HEK293 (cell line): ENCODE measurements around the gene SLC16A11.
"Not testable (repeated sequence)": the region's sequence is repeated elsewhere in the genome, so short reads cannot be mapped to it uniquely, and the experiment has no call there.

Experiments
- CTCF ChIA-PET: fragments of 350-600 bp; formaldehyde crosslinking; extraction: SDS; loops from one replicate; lab custom pipeline; 2021; ENCODE audit warnings: antibody characterized with exemption; lab: Yijun Ruan, JAX
- POLR2A ChIA-PET: fragments of 300-600 bp; formaldehyde crosslinking; extraction: SDS; loops from one replicate; lab custom pipeline; 2020; ENCODE audit warnings: antibody characterized with exemption, inconsistent platforms; lab: Yijun Ruan, JAX
- H3K27ac ChIP-seq: fragments of 200-500 bp; sonication (Bioruptor generic); 2 replicates; pipeline ENCODE4 v1.5.1; 2014; ENCODE audit warnings: low read depth, low read length, control low read depth, inconsistent platforms; ENCODE audit errors: extremely low read depth
- H3K36me3 ChIP-seq, 2 experiments: fragments of 200-500 bp in 1 of 2; sonication (Bioruptor generic) in 1 of 2; 1 replicate in 1 of 2; 2 replicates in 1 of 2; pipeline ENCODE4 v1.5.1; 2014 to 2017; ENCODE audit warnings: inconsistent platforms in 2 of 2, low read length in 2 of 2; ENCODE audit not compliant: control insufficient read depth in 2 of 2, insufficient read depth in 1 of 2
- H3K4me1 ChIP-seq: fragments of 200-500 bp; sonication (Bioruptor generic); 2 replicates; pipeline ENCODE4 v1.5.1; 2014; ENCODE audit warnings: mild to moderate bottlenecking, low read length, inconsistent platforms; ENCODE audit not compliant: control insufficient read depth, insufficient read depth
- H3K4me3 ChIP-seq: 2 replicates; pipeline ENCODE4 v1.5.1; 2011; ENCODE audit warnings: low read depth, mild to moderate bottlenecking, control low read depth, low read length, moderate library complexity
- H3K9me3 ChIP-seq: fragments of 200-500 bp; sonication (Bioruptor generic); 2 replicates; pipeline ENCODE4 v1.5.1; 2014; ENCODE audit warnings: low read depth, low read length, inconsistent platforms; ENCODE audit not compliant: control insufficient read depth, insufficient read depth
- ATF2 ChIP-seq: fragments of 450-650 bp; formaldehyde crosslinking; IDR thresholded peaks from 2 replicates; pipeline ENCODE4 v1.5.1; 2016; ENCODE audit warnings: missing biosample characterization, missing genetic modification characterization, low read depth
- GLIS1 ChIP-seq: fragments of 450-650 bp; formaldehyde crosslinking; IDR thresholded peaks from 2 replicates; pipeline ENCODE4 v1.5.1; 2016; ENCODE audit warnings: missing biosample characterization, missing genetic modification characterization
- IKZF3 ChIP-seq: fragments of 450-650 bp; IDR thresholded peaks from 2 replicates; pipeline ENCODE4 v1.5.0; 2018; ENCODE audit warnings: missing biosample characterization, mild to moderate bottlenecking, missing genetic modification characterization, moderate library complexity
- OSR2 ChIP-seq: fragments of 450-650 bp; formaldehyde crosslinking; IDR thresholded peaks from 2 replicates; pipeline ENCODE4 v1.5.1; 2016; ENCODE audit warnings: missing biosample characterization, missing genetic modification characterization
- PRDM1 ChIP-seq: fragments of 450-650 bp; formaldehyde crosslinking; IDR thresholded peaks from 2 replicates; pipeline ENCODE4; 2016; ENCODE audit warnings: missing biosample characterization, missing genetic modification characterization
- SP2 ChIP-seq: fragments of 450-650 bp; formaldehyde crosslinking; IDR thresholded peaks from 2 replicates; pipeline ENCODE4 v1.5.1; 2016; ENCODE audit warnings: missing biosample characterization, missing genetic modification characterization
- TCF7L2 ChIP-seq: IDR thresholded peaks from 2 replicates; pipeline ENCODE4 v1.6.1; 2011; ENCODE audit warnings: low read depth, mild to moderate bottlenecking, inconsistent platforms, low read length, moderate library complexity, borderline replicate concordance
- ZBTB6 ChIP-seq: fragments of 450-650 bp; formaldehyde crosslinking; IDR thresholded peaks from 2 replicates; pipeline ENCODE4 v1.5.1; 2017; ENCODE audit warnings: missing biosample characterization, missing genetic modification characterization
- ZEB2 ChIP-seq: fragments of 450-650 bp; formaldehyde crosslinking; IDR thresholded peaks from 2 replicates; pipeline ENCODE4 v1.5.1; 2016; ENCODE audit warnings: missing biosample characterization, missing genetic modification characterization
- ZNF324 ChIP-seq: fragments of 450-650 bp; formaldehyde crosslinking; IDR thresholded peaks from 2 replicates; pipeline ENCODE4 v1.5.1; 2016; ENCODE audit warnings: missing biosample characterization, missing genetic modification characterization
- ZNF335 ChIP-seq: fragments of 450-650 bp; formaldehyde crosslinking; conservative IDR thresholded peaks from 2 replicates; pipeline ENCODE4 v1.5.1; 2016; ENCODE audit warnings: missing biosample characterization, missing genetic modification characterization
- ZNF341 ChIP-seq: fragments of 450-650 bp; formaldehyde crosslinking; IDR thresholded peaks from 2 replicates; pipeline ENCODE4; 2016; ENCODE audit warnings: low read depth, missing biosample characterization, missing genetic modification characterization
- ZNF366 ChIP-seq: fragments of 450-650 bp; formaldehyde crosslinking; conservative IDR thresholded peaks from 2 replicates; pipeline ENCODE4 v1.5.1; 2016; ENCODE audit warnings: missing biosample characterization, missing genetic modification characterization
- ZNF670 ChIP-seq: fragments of 450-650 bp; formaldehyde crosslinking; IDR thresholded peaks from 2 replicates; pipeline ENCODE4 v1.5.1; 2016; ENCODE audit warnings: missing biosample characterization, missing genetic modification characterization, low read depth
- ZXDB ChIP-seq: fragments of 450-650 bp; formaldehyde crosslinking; IDR thresholded peaks from 2 replicates; pipeline ENCODE4 v1.5.1; 2016; ENCODE audit warnings: missing biosample characterization, missing genetic modification characterization
- TF ChIP-seq, protein P1 (sequence below): fragments of 450-650 bp; formaldehyde crosslinking; IDR thresholded peaks from 2 replicates; pipeline ENCODE4 v1.5.1; 2016; ENCODE audit warnings: missing biosample characterization, missing genetic modification characterization
- TF ChIP-seq, protein P2 (sequence below): fragments of 450-650 bp; formaldehyde crosslinking; optimal IDR thresholded peaks from 2 replicates; pipeline ENCODE3; 2016; ENCODE audit warnings: missing biosample characterization, mild to moderate bottlenecking, missing genetic modification characterization

SLC16A11 gene

DNA sequence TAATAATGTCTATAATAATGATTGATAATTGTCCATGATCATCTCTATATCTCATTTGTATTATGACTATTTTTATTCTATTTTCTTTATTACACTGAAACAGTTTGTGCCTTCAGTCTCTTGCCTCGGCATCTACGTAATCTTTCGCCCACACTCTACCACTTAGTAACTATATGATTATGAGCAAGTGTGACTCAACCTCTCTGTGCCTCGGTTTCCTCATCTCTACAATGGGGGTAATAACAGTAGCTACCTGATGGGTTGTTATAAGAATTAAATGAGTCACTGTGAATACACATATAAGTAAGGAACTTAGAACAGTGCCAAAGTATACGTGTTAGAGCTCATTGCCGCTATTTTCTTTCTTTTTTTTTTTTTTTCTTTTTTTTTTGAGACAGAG is 3.7 kb upstream of the SLC16A11 start:
- POLR2A ChIA-PET, result interaction anchor here (0.6 to 0.7 kb wide), 2 partner anchors 82 to 172 kb away, joined by 3 to 5 read pairs; partner anchors contain the start of genes ACADVL and DLG4
- CTCF ChIA-PET, result interaction anchor here (0.7 to 12.8 kb wide), 10 partner anchors 8 to 514 kb away, joined by 3 to 388 read pairs (median 5); partner anchors contain the start of genes BCL6B, SENP3 and SLC16A13
- TF ChIP-seq ZNF324 (tag by site-specific recombination) (no peak), ZXDB (tag by site-specific recombination) (no peak), ZBTB6 (no peak), ZNF670 (tag by site-specific recombination) (no peak)
- TF ChIP-seq, protein P1, sequence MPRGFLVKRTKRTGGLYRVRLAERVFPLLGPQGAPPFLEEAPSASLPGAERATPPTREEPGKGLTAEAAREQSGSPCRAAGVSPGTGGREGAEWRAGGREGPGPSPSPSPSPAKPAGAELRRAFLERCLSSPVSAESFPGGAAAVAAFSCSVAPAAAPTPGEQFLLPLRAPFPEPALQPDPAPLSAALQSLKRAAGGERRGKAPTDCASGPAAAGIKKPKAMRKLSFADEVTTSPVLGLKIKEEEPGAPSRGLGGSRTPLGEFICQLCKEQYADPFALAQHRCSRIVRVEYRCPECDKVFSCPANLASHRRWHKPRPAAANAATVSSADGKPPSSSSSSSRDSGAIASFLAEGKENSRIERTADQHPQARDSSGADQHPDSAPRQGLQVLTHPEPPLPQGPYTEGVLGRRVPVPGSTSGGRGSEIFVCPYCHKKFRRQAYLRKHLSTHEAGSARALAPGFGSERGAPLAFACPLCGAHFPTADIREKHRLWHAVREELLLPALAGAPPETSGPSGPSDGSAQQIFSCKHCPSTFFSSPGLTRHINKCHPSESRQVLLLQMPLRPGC (tag by site-specific recombination), result no peak
- H3K4me1 ChIP-seq, result peaks cover 6% of the 10 kb centered on the region; the same call in 1 of the 2 replicates
- H3K4me3 ChIP-seq, result no peak overlapping the region
- H3K27ac ChIP-seq, result no peak overlapping the region
- no peaks in the 10 kb centered on the region for H3K9me3 ChIP-seq
- no peaks in the 10 kb centered on the region for H3K36me3 ChIP-seq

GRCh38 chr17:7046725-7047397 is 3.0 kb upstream of the SLC16A11 start:
- POLR2A ChIA-PET, result interaction anchor here (0.7 to 1.9 kb wide), 6 partner anchors 11 to 283 kb away, joined by 5 to 21 read pairs (median 9); partner anchors contain the start of genes ACADVL, DLG4, NEURL4 and SLC16A13
- H3K4me1 ChIP-seq, H3K36me3 ChIP-seq, H3K9me3 ChIP-seq: not testable (repeated sequence)
- H3K4me3 ChIP-seq, result peak overlapping the region; percentile 0; the same call in 1 of the 2 replicates
- H3K27ac ChIP-seq, result peak overlapping the region; percentile 34; the same call in 1 of the 2 replicates
- peak; percentile 17; the same call in 1 of the 2 replicates for TF ChIP-seq GLIS1
- 0 out of 2 replicates have a peak, but pooled peaks have one; percentile 23 for TF ChIP-seq ZEB2 (tag by site-specific recombination)
- TF ChIP-seq ZNF366 (tag by site-specific recombination), result peak; percentile 73
- TF ChIP-seq TCF7L2, result peak; percentile 87
- peak; percentile 65 for TF ChIP-seq ZNF335 (tag by site-specific recombination)
- peak; percentile 23; the same call in 1 of the 2 replicates for TF ChIP-seq ATF2 (tag by site-specific recombination)
- TF ChIP-seq IKZF3 (tag by site-specific recombination), result peak; percentile 36; the same call in 1 of the 2 replicates
- peak; percentile 34; the same call in 1 of the 2 replicates for TF ChIP-seq ZNF341 (tag by site-specific recombination)
- TF ChIP-seq PRDM1 (tag by site-specific recombination), result peak; percentile 75
- TF ChIP-seq OSR2 (tag by site-specific recombination), result peak; percentile 80
- peak; percentile 28 for TF ChIP-seq SP2
- TF ChIP-seq, protein P2, sequence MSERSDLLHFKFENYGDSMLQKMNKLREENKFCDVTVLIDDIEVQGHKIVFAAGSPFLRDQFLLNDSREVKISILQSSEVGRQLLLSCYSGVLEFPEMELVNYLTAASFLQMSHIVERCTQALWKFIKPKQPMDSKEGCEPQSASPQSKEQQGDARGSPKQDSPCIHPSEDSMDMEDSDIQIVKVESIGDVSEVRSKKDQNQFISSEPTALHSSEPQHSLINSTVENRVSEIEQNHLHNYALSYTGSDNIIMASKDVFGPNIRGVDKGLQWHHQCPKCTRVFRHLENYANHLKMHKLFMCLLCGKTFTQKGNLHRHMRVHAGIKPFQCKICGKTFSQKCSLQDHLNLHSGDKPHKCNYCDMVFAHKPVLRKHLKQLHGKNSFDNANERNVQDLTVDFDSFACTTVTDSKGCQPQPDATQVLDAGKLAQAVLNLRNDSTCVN, result peak; percentile 18
- CTCF ChIA-PET, result interaction anchor here (0.6 to 12.8 kb wide), 48 partner anchors 8 to 1011 kb away, joined by 3 to 388 read pairs (median 6); partner anchors contain the start of genes ACAP1, ASGR1, BCL6B and SLC16A13
